Muscle layer of duodenum (tissue), 2 donors: ENCODE data around the gene RAB6A.

Experiments used
- H3K27ac ChIP-seq: one replicate; pipeline ENCODE4 v1.7.0; 2013; ENCODE audit warnings: mild to moderate bottlenecking, low read length
- H3K27me3 ChIP-seq: one replicate; pipeline ENCODE4 v1.7.0; 2013; ENCODE audit warnings: low read depth, mild to moderate bottlenecking, control low read depth, low read length
- H3K36me3 ChIP-seq, 2 donors: one replicate each; pipeline ENCODE4 v1.7.0; 2013; ENCODE audit warnings: low read length in 2 of 2, control low read depth in 1 of 2, mild to moderate bottlenecking in 1 of 2; ENCODE audit not compliant: insufficient read depth in 2 of 2, control insufficient read depth in 1 of 2
- H3K4me1 ChIP-seq, 2 donors: one replicate each; pipeline ENCODE4 v1.7.0; 2013; ENCODE audit warnings: low read length in 2 of 2, mild to moderate bottlenecking in 2 of 2, control low read depth in 1 of 2, moderate library complexity in 1 of 2; ENCODE audit not compliant: insufficient read depth in 2 of 2, control insufficient read depth in 1 of 2
- H3K4me3 ChIP-seq, 2 donors: one replicate each; pipeline ENCODE4 v1.7.0; 2013; ENCODE audit warnings: low read length in 2 of 2, low read depth in 1 of 2, mild to moderate bottlenecking in 1 of 2
- H3K9me3 ChIP-seq, 2 donors: one replicate each; pipeline ENCODE4 v1.7.0; 2013; ENCODE audit warnings: low read length in 2 of 2, control low read depth in 1 of 2, mild to moderate bottlenecking in 1 of 2; ENCODE audit not compliant: control insufficient read depth in 1 of 2
- donor health status: healthy.

The RAB6A gene

DNA sequence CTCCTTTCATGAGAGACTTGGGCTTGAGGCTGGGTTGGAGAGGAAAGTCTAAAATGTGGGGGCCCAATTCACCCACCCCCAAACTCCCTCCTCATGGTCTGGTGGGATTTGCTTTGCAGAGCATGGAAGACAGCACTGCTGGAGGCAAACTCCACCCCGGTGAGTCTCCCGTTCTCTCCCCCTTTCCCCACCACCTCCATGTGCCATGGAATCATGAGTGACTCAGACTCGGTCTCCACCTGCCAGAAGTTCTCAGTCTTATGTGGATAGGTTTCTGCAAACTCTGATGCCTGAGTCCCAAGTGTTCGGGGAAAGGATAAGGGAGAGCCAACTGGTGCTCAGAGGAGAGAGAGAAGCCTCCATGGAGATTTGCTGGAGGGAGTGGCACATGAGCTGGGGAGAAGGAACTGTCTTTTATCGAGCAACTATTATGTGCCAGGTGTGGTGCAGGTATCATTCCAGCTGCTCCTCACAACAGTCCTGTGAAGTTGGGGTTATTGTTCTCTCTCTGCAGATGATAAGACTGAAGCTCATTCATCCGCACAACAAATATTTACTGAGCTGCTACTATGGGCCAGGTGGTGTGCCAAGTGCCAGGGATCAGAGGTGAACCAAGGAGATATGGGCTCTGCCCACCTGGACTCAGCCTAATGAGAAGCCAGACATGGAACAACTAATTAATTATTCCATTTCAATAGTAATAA is 107.9 kb downstream of the RAB6A start:
- H3K9me3 ChIP-seq, result no peaks in the 10 kb centered on the region
- peak overlapping the region; percentile 34 for H3K27ac ChIP-seq
- no peaks in the 10 kb centered on the region for H3K27me3 ChIP-seq

DNA sequence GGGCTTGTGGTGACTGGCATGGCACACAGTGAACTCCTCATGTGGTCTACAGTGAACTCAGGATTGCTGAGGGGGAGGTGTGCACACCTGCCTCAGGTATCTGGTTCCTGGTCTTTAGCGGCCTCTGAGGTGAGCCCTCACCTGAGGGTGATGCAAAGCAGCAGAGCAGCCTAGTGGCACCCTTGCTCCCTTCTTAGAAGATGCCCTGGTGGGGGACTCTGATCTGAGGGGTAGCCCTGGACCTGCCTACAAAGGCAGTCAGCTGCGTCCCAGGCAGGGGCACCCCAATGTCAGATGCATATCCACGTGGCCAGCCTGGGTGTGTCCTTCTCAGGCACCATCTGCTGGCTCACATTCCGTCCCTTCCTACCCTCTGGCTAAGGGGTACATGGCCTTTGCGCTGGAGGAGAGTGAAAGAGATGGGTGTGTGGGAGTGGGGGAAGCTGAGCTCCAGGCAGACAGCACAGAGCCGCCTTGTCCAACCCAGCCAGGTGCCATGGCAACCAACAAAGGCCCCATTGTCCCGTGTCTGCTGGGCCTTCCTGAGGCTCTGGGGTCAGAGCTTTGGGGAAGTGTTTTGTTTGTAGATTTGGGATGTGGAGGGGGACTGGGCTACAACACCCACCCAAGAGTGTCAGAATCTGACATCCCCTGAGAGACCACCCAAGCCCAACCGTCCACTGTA is 108.7 kb downstream of the RAB6A start:
- peak overlapping the region; percentile 34 for H3K27ac ChIP-seq
- no peaks in the 10 kb centered on the region for H3K9me3 ChIP-seq
- no peaks in the 10 kb centered on the region for H3K36me3 ChIP-seq
- no peak overlapping the region for H3K4me3 ChIP-seq
- no peaks in the 10 kb centered on the region for H3K27me3 ChIP-seq
- no peaks in the 10 kb centered on the region for H3K4me1 ChIP-seq

More for the DNA sequence above, 107.9 kb downstream of the RAB6A start:
- Histone ChIP-seq H3K4me1 (no peaks in the 10 kb centered on the region), H3K4me3 (no peak overlapping the region), H3K36me3 (no peaks in the 10 kb centered on the region)

DNA sequence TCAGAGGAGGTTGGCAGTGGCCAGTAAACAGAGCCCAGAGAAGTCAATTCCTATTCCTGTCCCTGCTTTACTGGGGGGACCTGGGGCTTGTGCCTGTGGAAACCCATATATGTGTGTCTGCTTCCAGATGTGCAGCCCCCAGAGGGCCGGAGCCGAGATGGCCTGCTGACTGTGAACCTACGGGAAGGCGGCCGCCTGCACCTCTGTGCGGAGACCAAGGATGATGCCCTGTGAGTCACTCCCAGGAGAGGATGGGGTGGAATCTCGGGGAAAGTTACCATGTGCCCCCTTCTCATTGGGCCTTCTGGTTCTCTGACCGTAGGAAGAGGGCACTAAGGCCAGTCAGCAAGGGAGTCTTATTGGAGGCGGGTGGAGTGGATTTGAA is 109.2 kb downstream of the RAB6A start:
- Histone ChIP-seq H3K36me3 (no peaks in the 10 kb centered on the region), H3K9me3 (no peaks in the 10 kb centered on the region), H3K4me1 (no peaks in the 10 kb centered on the region), H3K27ac (no peak overlapping the region), H3K27me3 (no peaks in the 10 kb centered on the region), H3K4me3 (no peak overlapping the region)

DNA sequence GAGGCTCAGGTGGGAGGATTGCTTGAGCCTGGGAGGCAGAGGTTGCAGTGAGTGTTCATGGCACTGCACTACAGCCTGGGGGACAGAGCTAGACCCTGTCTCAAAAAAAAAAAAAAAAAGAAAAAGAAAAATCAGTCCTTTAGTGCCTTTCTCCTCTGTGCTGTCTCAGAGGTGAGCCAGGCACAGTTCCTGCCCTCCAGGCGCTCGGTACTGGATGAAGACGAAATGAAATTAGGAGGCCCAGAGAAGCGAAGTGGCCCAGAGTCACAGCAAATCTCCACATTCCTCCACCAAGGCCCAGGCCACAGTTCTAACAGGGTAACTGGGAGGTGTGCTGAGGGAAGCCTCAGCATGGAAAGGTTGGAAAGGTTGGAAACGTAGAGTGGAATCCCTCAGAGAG is 109.6 kb downstream of the RAB6A start:
- no peaks in the 10 kb centered on the region for H3K36me3 ChIP-seq
- no peaks in the 10 kb centered on the region for H3K9me3 ChIP-seq
- no peaks in the 10 kb centered on the region for H3K4me1 ChIP-seq
- no peaks in the 10 kb centered on the region for H3K27me3 ChIP-seq
- H3K27ac ChIP-seq, result no peak overlapping the region
- no peak overlapping the region for H3K4me3 ChIP-seq

DNA sequence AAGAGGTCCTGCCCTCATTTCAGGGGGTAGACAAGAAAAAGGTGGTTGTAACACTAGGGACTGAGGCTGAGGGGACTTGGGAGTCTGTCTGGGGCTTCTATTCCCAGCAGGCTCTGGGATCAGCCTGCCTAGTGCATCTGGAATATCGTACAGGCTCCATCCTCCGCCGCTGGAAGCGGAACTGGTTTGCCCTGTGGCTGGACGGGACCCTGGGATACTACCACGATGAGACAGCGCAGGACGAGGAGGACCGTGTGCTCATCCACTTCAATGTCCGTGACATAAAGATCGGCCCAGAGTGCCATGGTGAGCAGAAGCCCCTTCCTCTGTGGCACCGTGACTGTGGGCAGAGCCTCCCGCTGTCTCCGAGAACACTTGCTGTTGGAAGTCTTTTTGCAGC is 110.5 kb downstream of the RAB6A start:
- no peaks in the 10 kb centered on the region for H3K36me3 ChIP-seq
- no peaks in the 10 kb centered on the region for H3K9me3 ChIP-seq
- no peaks in the 10 kb centered on the region for H3K4me1 ChIP-seq
- H3K27ac ChIP-seq, result no peak overlapping the region
- no peak overlapping the region for H3K4me3 ChIP-seq
- H3K27me3 ChIP-seq, result no peaks in the 10 kb centered on the region

DNA sequence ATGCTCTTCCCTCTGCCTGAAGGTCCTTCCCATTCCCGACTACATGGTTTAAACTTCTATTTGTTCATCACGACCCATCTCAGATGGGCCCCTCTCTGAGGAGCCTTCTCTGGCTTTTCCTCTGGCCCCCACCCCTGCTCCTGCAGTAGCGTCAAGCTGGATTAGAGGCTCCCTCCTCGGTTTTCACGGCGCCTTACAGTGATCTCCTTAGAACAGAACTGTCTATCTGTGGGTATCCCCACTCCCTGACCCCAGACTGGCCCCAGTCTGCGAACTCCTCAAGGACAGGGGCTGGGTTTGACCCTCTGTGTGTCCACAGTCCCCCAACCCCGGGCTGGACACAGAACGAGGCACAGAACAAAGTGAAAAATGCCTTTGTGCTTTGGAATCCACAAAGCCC is 111.7 kb downstream of the RAB6A start:
- no peaks in the 10 kb centered on the region for H3K9me3 ChIP-seq
- no peaks in the 10 kb centered on the region for H3K4me1 ChIP-seq
- H3K36me3 ChIP-seq, result no peaks in the 10 kb centered on the region
- H3K27me3 ChIP-seq, result no peaks in the 10 kb centered on the region
- no peak overlapping the region for H3K27ac ChIP-seq
- no peak overlapping the region for H3K4me3 ChIP-seq

DNA sequence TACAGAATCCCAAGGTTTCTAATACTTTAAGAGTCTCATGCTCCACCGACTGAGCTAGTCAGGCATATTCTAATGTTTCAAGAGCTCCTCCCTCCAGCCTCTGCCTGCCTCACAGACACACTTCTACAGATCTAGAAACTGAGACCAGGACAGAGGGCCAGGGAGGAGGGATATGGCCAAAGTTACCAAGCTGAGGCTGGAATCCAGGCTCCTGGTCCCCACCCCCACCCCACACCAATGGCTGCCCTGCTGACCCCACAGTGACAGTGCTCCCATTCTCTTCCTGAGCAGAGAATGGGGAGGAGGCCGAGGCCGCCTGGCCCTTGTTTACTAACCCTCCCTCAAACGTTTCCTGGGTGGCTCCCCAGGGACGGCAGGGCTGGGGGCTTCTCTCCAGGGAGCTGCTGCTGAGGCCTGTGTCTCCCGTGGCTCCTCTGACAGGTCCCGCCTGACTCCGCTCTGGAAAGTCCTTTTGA is 112.3 kb downstream of the RAB6A start:
- H3K27me3 ChIP-seq, result no peaks in the 10 kb centered on the region
- H3K27ac ChIP-seq, result no peak overlapping the region
- no peaks in the 10 kb centered on the region for H3K36me3 ChIP-seq
- H3K4me3 ChIP-seq, result no peak overlapping the region
- H3K9me3 ChIP-seq, result no peaks in the 10 kb centered on the region
- H3K4me1 ChIP-seq, result no peaks in the 10 kb centered on the region

DNA sequence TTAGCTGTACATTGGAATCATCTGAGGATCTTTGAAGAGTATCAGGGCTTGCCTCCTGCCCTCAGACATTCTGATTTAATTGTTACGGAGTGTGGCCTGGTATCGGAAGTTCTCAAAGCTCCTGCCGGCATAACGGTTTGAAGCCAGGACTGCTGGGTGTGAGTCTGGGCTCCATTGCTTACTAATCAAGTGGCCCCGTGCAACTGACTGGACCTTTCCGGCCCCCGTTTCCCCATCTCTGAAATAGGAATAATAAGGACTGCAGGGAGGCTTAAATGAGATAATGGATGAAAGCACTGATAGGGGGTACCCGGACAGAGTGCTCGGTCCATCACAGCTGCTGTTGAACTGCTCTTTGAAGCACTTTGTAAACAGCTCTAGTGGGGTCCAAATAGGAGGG is 112.8 kb downstream of the RAB6A start:
- H3K36me3 ChIP-seq, result no peaks in the 10 kb centered on the region
- no peaks in the 10 kb centered on the region for H3K9me3 ChIP-seq
- H3K27me3 ChIP-seq, result no peaks in the 10 kb centered on the region
- no peak overlapping the region for H3K27ac ChIP-seq
- H3K4me1 ChIP-seq, result no peaks in the 10 kb centered on the region
- peak overlapping the region; percentile 45 to 52 for H3K4me3 ChIP-seq

DNA sequence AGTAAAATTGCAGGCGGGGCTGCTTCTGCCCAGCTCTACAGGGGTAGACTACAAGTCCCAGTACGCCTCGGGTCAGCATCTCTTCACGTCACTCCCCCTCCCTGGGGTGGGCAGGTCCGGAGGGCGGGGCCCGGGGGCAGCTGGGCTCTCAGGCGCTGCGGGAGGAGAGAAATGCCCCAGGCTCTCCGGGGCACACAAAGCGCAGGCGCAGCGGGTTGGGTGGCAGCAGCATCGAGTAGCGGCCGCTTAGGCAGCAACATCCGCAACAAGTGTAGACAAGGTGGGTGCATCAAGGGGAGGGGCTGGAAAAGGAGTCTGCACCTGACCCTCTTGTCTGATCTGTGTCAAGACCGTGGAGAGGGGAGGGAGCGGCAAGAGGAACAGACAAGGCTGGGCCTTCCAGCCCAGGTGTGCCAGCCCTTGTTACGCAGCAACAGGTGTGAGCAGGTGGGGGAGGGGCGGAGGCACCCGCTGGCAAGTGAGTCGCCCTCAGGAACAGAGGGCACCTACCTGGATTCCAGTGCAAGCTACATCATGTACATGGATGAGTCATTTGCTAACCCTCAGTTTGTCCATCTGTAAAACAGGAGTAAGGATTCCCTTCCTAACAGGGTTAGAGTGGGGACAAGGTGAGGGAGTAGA is 113.3 kb downstream of the RAB6A start:
- H3K27ac ChIP-seq, result no peak overlapping the region
- H3K36me3 ChIP-seq, result no peaks in the 10 kb centered on the region

DNA sequence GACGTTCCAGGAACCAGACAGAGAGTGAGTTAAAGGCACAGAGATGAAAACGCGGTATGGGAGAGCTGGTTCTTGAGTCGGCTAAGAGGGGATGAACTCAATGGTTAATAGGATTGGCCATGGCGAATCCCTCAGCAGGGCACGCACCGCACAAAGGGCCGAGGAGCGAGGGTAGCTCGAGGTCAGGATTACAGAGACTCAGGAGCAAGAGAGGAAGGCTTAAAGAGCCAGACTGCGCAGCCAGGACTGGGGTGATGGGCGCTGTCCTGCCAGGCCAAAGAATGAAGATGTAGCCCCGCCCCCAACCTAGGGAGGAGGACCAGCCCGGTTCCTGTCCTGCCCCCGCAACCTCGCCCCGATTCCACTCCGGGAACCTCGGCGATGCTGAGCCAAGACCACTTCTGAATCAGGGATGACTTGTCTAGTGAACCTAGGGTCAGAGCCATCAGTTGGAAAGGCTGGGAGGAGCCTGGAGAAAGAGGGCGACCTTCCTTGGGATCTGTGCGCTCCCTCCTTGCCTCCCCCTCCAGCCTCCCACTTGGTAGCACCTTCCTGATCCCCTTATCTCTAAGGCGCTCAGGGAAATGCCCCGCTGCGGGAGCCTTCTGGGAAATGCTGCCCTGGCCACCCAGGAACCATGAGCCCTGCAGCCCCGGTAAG is 114.8 kb downstream of the RAB6A start, which contains the start of gene PLEKHB1:
Gene PLEKHB1, plus strand, starts transcription at position 610 of the 660 bp plus-strand sequence. Its CDS starts 28 bp downstream, at position 638.
- Histone ChIP-seq H3K27ac (no peak within 1 kb of the TSS), H3K9me3 (no peaks in the 10 kb centered on the region), H3K27me3 (no peaks in the 10 kb centered on the region), H3K4me3 (peak within 1 kb of the TSS; percentile 45 to 52), H3K4me1 (no peaks in the 10 kb centered on the region), H3K36me3 (no peaks in the 10 kb centered on the region)

More for the DNA sequence above, 113.3 kb downstream of the RAB6A start:
- H3K9me3 ChIP-seq, result no peaks in the 10 kb centered on the region
- no peaks in the 10 kb centered on the region for H3K4me1 ChIP-seq
- H3K4me3 ChIP-seq, result peak overlapping the region; percentile 45 to 52
- H3K27me3 ChIP-seq, result no peaks in the 10 kb centered on the region
